Islet precursor cell (in vitro differentiated cells): ENCODE measurements around the gene SCARF1.

Experiments
- DNase-seq: peaks from one replicate; pipeline ENCODE4 v3.0.0-alpha.2; 2018

Gene SCARF1

DNA sequence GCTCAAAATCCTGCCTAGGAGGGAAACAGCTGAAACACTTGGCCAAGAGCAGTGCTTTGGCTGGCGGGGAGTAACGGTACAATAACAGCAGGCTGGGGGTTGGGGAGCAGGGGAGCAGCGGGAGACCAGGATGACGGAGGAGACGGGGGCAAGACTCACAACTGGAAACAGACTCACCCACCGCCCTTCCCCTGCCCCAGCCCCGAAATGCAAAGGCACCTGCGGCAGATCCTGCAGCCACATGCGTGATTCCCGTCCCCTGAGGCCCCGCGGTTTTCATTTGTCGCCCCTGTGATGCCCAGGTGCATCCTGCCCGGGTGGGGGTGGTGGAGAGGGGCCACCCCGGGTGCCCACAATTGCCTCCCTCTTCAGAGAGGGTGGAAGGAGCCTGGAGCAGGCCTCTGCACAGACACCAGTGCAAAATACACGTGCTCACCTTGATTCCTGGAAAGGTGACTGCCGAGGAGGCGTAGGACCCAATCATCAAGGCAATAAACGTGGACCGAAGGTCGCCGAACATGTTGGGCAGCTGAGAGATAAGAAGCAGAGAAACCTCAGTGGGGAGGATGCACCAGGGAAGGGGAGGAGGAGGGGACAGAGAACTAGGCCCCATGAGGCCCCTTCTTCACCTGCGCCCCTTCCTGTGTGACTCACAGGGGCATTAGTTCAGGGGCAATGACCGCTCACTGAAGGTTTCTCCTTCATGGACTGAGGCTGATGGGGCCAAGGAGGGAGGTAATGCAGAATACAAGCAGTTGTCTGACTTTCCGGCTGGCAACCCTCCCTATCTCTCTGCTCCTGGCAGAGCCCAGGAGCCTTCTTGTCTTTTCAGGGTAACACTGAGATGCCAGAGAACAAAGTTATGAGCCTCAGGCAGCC is 52.5 kb downstream of the SCARF1 start:
- DNase-seq: peak; percentile 52

DNA sequence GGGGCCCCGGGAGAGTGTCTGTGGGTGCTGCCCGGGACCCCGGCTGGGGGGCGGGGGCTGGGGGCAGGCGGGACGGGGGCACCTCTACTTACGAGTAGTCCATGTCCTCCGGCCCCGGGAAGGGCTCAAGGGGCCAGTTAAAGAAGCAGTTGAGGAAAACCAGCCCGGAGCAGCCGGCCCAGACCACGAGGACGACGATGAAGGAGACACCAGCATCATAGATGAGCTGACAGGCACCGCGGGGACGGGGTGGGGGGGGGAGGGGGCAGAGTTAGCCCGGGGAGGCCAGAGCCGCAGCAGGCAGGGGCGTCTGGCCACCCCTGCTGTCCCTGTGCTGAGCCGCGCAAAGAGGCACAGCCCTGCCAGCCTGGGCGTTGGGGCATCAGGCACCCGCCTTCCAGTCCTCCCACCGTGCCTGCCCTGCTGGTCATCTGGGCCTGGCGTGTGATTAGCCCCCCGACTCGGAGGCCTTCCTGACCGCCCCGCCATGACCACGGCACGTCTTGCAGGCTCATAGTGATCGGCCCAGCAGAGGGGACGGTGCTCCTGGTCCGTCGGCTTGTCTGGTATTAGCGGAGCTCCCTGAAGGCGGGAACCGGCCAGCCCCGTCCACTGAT is 54.0 kb downstream of the SCARF1 start:
- DNase-seq: peak; percentile 53

GRCh38 chr17:1590747-1591473 is 54.6 kb downstream of the SCARF1 start:
- no peak for DNase-seq

GRCh38 chr17:1590029-1590746 is 55.3 kb downstream of the SCARF1 start:
- peak; percentile 98 for DNase-seq

- no peak for DNase-seq
Observed at GRCh38 chr17:1588821-1589585, 56.5 kb downstream of the SCARF1 start.

DNA sequence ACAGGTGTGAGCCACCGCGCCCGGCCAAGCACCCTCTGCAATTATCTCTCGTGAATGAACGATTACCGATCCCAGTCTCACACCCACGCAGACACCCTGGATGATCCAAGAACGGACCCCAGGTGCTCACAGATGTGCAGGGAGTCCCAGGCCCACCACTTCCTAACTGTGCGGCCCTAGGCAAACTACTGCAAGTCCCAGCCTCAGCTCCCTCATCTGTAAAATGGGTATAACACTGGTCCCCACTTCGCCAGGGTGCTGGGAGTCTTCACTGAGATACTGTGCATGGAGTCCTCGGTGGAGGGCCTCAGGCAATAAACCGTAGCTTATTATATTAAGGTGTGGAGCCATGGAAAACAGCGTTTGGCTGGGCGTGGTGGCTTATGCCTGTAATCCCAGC is 61.4 kb downstream of the SCARF1 start:
- DNase-seq: no peak
